Measurements from ENCODE around the gene EML3. TPM values are rescaled to one million over a fixed set of nuclear protein-coding genes. Genes with fewer than 3 reads are reported as not detected.

EML3 gene
- total and polyA plus RNA-seq, 2 donors from 2014 or later, result 35.0 to 83.3 TPM

GRCh38 chr11:62602141-62603071 is 10.2 kb downstream of the EML3 start:
- H3K9ac ChIP-seq (ENCODE audit: low read length in 3 of 3), result peak overlapping the region in 2 of 3 donors; percentile 27 to 67
- peak; percentile 61 to 93 (median 87) for DNase-seq
- H3K27ac ChIP-seq (ENCODE audit: low read depth in 2 of 2, low read length in 2 of 2), result peak overlapping the region; percentile 69 to 93
- peaks cover 6 to 23% (median 17%) of the 10 kb centered on the region in 3 donors for H3K36me3 ChIP-seq (ENCODE audit: control insufficient read depth in 2 of 3, insufficient read depth in 3 of 3, low read length in 3 of 3)
- TF ChIP-seq CTCF (IDR thresholded peaks at IDR 0.05; ENCODE audit: borderline replicate concordance, extremely low read depth, insufficient read depth), result no peak
- no peaks in the 10 kb centered on the region for H3K9me3 ChIP-seq (ENCODE audit: control insufficient read depth in 2 of 3, insufficient read depth in 1 of 3, low read length in 3 of 3)
- H3K4me3 ChIP-seq (ENCODE audit: low read length in 3 of 3), result peak overlapping the region; percentile 52 to 77 (median 61)
- peaks cover 5 to 18% (median 17%) of the 10 kb centered on the region in 3 donors for H3K4me1 ChIP-seq (ENCODE audit: control insufficient read depth in 2 of 3, insufficient read depth in 2 of 3, low read depth in 1 of 3, low read length in 3 of 3)
- intact Hi-C loops (cut with DNase I), result no loop called here
- no peaks in the 10 kb centered on the region for H3K27me3 ChIP-seq (ENCODE audit: control insufficient read depth, insufficient read depth, low read length)
- no peak for FAIRE-seq

GRCh38 chr11:62601372-62602140 is 11.0 kb downstream of the EML3 start, which contains the start of gene MTA2:
TSS of gene MTA2 (minus strand) at chr11:62601865. CDS start at chr11:62601450, 415 bp downstream.
- H3K36me3 ChIP-seq (ENCODE audit: control insufficient read depth in 2 of 3, insufficient read depth in 3 of 3, low read length in 3 of 3), result peaks cover 6 to 29% (median 21%) of the 10 kb centered on the region in 3 donors
- DNase-seq (peak; percentile 99 to 100 (median 100)), FAIRE-seq (peak; percentile 90)
- intact Hi-C loops (cut with DNase I), result no loop called here
- no peak for TF ChIP-seq CTCF (IDR thresholded peaks at IDR 0.05; ENCODE audit: borderline replicate concordance, extremely low read depth, insufficient read depth)
- H3K27me3 ChIP-seq (ENCODE audit: control insufficient read depth, insufficient read depth, low read length), result no peaks in the 10 kb centered on the region
- peak within 1 kb of the TSS; percentile 74 to 79 (median 74) for H3K9ac ChIP-seq (ENCODE audit: low read length in 3 of 3)
- H3K4me3 ChIP-seq (ENCODE audit: low read length in 3 of 3), result peak within 1 kb of the TSS; percentile 64 to 77 (median 70)
- peaks cover 5 to 18% (median 17%) of the 10 kb centered on the region in 3 donors for H3K4me1 ChIP-seq (ENCODE audit: control insufficient read depth in 2 of 3, insufficient read depth in 2 of 3, low read depth in 1 of 3, low read length in 3 of 3)
- H3K9me3 ChIP-seq (ENCODE audit: control insufficient read depth in 2 of 3, insufficient read depth in 1 of 3, low read length in 3 of 3), result no peaks in the 10 kb centered on the region
- peak within 1 kb of the TSS; percentile 91 to 93 for H3K27ac ChIP-seq (ENCODE audit: low read depth in 2 of 2, low read length in 2 of 2)

- Histone ChIP-seq H3K27ac (ENCODE audit: low read depth in 2 of 2, low read length in 2 of 2) (peak overlapping the region; percentile 91 to 93), H3K4me1 (ENCODE audit: control insufficient read depth in 2 of 3, insufficient read depth in 2 of 3, low read depth in 1 of 3, low read length in 3 of 3) (peaks cover 5 to 18% (median 17%) of the 10 kb centered on the region in 3 donors), H3K4me3 (ENCODE audit: low read length in 3 of 3) (peak overlapping the region; percentile 64 to 77 (median 70)), H3K9ac (ENCODE audit: low read length in 3 of 3) (peak overlapping the region; percentile 74 to 79 (median 74)), H3K9me3 (ENCODE audit: control insufficient read depth in 2 of 3, insufficient read depth in 1 of 3, low read length in 3 of 3) (no peaks in the 10 kb centered on the region), H3K27me3 (ENCODE audit: control insufficient read depth, insufficient read depth, low read length) (no peaks in the 10 kb centered on the region), H3K36me3 (ENCODE audit: control insufficient read depth in 2 of 3, insufficient read depth in 3 of 3, low read length in 3 of 3) (peaks cover 8 to 32% (median 24%) of the 10 kb centered on the region in 3 donors)
- DNase-seq (no peak), FAIRE-seq (no peak)
- no peak for TF ChIP-seq CTCF (IDR thresholded peaks at IDR 0.05; ENCODE audit: borderline replicate concordance, extremely low read depth, insufficient read depth)
- intact Hi-C loops (cut with DNase I), result no loop called here
These were observed 11.5 kb downstream of the EML3 start for GRCh38 chr11:62601122-62601371.

Data from kidney (tissue), 14 donors.